HFF-Myc (cell line): ENCODE results near the gene MGAT1.

Source experiments
- DNase-seq: peaks from one replicate; pipeline ENCODE4 v3.0.0-alpha.2; 2011; ENCODE audit warnings: low read depth; ENCODE audit errors: extremely low read depth
- H3K4me3 ChIP-seq: replicated peaks from 2 replicates; pipeline ENCODE4 v1.5.1; 2011; ENCODE audit warnings: low read depth, mild to moderate bottlenecking, control low read depth, low read length
- TF ChIP-seq, protein P1 (sequence below): IDR thresholded peaks from 2 replicates; pipeline ENCODE4 v1.5.1; 2012; ENCODE audit warnings: mild to moderate bottlenecking, low read depth, low read length, control low read depth; ENCODE audit errors: missing control alignments

MGAT1 gene

DNA sequence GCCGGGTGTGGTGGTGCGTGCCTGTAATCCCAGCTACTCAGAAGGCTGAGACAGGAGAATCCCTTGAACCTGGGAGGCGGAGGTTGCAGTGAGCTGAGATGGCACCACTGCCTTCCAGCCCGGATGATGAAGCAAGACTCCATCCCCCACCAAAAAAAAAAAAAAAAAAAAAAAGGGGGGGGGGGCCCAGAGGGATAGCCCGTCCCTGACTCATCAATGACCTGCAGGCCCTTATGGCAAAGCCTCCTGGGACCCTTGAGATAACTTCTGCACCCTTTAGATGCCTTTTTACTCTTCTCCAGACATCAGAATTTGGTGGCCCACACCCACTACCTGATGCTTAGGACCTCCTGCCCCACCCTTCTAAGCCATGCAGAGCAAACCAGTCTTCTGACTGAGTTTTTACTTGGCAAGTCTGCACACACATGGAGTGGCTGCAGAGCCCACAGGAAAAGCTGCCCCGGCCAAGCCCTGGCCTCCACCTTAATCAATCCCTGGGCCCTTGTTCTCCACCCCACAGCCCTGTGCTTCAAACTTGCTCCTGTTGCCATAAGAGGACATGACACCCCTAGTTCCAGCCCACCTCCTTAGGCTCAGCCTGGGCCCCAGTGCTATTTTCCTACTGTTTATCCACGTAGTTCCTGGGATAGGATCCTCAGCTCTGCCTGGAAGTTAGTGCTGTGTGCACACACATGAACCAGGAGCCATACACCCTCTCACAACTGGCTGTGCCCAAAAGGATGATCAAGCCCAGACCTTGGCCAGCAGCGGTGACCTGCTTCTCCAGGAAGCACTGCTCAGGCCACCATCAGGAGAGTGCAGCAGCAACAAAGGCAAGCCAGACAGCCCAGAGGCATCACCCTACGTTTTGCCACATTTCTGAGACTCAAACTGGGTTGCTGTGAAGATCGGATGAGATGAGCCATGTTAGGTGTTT, 5.1 kb downstream of the MGAT1 start:
- H3K4me3 ChIP-seq, result no peak overlapping the region
- no peak for DNase-seq
- TF ChIP-seq, protein P1, sequence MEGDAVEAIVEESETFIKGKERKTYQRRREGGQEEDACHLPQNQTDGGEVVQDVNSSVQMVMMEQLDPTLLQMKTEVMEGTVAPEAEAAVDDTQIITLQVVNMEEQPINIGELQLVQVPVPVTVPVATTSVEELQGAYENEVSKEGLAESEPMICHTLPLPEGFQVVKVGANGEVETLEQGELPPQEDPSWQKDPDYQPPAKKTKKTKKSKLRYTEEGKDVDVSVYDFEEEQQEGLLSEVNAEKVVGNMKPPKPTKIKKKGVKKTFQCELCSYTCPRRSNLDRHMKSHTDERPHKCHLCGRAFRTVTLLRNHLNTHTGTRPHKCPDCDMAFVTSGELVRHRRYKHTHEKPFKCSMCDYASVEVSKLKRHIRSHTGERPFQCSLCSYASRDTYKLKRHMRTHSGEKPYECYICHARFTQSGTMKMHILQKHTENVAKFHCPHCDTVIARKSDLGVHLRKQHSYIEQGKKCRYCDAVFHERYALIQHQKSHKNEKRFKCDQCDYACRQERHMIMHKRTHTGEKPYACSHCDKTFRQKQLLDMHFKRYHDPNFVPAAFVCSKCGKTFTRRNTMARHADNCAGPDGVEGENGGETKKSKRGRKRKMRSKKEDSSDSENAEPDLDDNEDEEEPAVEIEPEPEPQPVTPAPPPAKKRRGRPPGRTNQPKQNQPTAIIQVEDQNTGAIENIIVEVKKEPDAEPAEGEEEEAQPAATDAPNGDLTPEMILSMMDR, result no peak

DNA sequence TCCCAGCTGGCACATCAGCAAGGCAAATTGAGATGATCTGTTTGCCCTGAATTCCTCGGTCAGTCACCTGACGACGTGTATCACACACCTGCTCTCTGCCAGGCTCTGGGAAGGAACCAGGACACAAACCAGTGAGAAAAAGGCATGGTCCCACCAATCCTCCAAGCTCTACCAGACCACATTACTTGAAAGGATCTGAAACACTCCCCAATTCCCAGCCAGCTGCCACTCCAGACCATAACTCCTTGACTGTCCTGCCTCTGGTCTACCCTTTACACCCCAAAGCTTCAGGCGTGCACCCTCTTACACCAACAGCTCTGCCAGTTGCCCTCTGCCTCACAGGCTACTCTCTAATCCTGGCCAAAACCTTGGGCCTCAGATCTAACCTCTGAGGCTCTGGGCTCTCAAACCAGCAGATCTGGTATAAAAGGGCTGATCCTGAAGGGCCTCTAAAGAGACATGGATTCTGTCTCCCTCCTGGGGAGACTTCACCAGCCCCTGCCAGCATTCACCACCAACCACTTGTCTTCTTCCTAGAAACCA, 6.8 kb downstream of the MGAT1 start:
- H3K4me3 ChIP-seq, result no peak overlapping the region
- TF ChIP-seq, protein P1, result no peak
- no peak for DNase-seq

DNA sequence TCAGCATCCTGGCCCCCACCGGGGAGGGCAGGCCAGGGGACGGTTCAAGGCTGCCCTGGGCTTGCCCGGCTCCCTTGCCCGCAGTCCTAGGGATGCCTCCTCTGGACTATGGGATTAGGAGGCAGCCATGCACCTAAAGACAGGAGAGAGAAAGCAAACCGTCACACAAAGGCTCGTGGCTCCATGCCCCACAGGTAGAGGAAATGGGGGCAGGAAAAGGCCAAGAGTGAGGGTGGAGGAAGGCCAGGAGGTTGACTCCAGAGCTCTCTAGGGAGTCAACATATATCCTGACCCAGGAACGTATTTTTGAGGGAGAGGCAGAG, 9.7 kb downstream of the MGAT1 start:
- TF ChIP-seq, protein P1, result no peak
- DNase-seq, result no peak
- H3K4me3 ChIP-seq, result no peak overlapping the region

DNA sequence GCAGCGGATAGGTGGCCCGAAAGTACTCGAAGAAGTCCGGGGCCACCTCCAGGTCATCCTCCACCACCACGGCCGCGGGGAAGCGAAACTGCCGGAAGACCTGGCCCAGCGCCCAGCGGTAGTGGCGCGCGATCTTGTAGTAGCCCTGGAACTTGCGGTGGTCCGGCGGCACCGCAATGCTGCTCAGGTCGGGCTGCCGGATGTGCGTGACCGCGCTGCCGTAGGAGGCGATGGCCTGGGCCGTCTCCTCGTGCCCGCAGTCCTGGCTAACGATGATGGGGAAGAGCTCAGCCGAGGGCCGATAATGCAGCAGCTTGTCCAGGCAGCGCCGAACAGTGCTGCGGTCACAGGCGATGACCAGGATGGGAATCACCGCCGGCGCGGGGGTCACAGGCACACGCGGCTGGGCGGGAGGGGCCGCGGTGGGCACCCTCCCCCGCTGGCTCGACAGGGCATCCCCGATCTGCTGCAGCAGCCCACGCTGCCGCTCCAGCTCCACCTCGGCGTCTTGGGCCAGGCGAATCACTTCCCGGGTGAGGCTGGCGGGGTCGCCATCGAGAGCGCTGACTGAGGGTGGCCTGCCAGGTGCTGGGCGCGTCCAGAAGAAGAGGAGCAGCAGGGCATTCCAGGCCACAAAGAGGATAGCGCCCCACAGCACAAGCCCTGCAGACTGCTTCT, 10.2 kb downstream of the MGAT1 start:
- DNase-seq, result no peak
- TF ChIP-seq, protein P1, result no peak
- no peak overlapping the region for H3K4me3 ChIP-seq

DNA sequence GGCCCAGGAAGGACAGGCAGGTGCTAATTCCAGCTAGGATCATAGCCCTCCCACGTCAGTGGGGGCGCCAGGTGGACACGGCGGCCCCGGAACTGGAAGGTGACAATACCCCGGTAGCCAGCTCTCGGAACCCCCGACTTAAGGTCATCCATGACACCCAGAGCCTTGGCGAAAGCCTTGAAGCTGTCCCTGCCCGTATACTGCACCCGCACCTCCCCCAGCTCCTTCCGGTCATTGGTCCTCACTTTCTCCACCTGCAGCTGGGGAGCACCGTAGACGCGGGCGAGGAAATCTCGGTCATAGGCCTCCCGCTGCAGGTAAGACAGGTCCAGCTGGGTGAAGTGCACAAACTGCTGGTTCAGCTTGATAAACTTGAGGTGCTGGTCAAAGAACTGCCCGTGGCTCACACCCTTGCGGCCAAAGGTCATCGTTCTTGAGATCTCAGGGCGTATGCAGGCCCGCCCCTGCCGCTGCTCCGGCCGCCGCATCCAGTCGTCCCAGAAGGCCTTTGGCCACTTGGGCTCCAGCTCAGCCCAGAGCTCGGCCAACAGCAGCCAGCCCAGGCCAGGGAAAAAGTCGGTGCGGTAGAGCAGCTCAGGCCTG, 10.9 kb downstream of the MGAT1 start:
- no peak for DNase-seq
- TF ChIP-seq, protein P1, result no peak
- H3K4me3 ChIP-seq, result no peak overlapping the region

DNA sequence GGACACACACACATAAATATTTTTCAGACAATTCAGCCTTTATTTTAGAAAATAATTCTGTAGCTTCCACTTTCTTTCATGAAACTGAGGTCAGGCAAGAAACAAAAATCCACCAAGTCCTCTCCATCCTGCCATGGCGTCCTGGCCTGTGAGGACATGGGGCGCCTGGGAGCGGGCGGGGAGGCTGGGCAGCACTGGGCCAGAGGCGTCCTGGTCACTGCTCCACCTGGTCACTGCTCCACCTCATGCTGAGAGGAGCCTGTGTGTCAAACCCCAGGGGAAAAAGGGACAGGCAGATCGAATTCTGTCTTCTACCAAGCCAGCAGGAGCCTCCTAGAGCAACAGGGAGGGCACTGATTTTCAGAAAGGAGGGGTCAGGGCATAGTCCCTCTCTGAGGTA, 12.1 kb downstream of the MGAT1 start:
- H3K4me3 ChIP-seq, result no peak overlapping the region
- DNase-seq, result no peak
- TF ChIP-seq, protein P1, result no peak
